CD14-positive monocyte (primary cell): ENCODE measurements around the gene DHX30. TPM values are rescaled to one million over a fixed set of nuclear protein-coding genes. Genes with fewer than 3 reads are reported as not detected.

ENCODE experiments used
- DNase-seq, 3 donors: peaks; one replicate each; pipeline ENCODE4 v3.0.0-alpha.2; 2011 to 2022
- H2AFZ ChIP-seq: 2 replicates; pipeline ENCODE4 v1.6.0; 2012; ENCODE audit warnings: mild to moderate bottlenecking, low read depth, low read length, inconsistent platforms; ENCODE audit not compliant: insufficient read depth, poor library complexity, severe bottlenecking
- H3K27ac ChIP-seq, 2 donors: 1 replicate in 1 of 2; 2 replicates in 1 of 2; pipeline ENCODE4 v1.5.1; 2012 to 2013; ENCODE audit warnings: low read length in 2 of 2, control low read depth in 1 of 2, inconsistent platforms in 1 of 2, low read depth in 1 of 2, mild to moderate bottlenecking in 1 of 2
- H3K27me3 ChIP-seq, 2 donors: one replicate each; pipeline versions ENCODE4 v1.6.0 to v1.6.1; 2011 to 2013; ENCODE audit warnings: low read length in 2 of 2; ENCODE audit not compliant: control insufficient read depth in 2 of 2, insufficient read depth in 2 of 2
- H3K36me3 ChIP-seq, 2 donors: replicated peaks in 1 of 2; 1 replicate in 1 of 2; 2 replicates in 1 of 2; pipeline versions ENCODE4 v1.5.1 to v1.6.1; 2012 to 2013; ENCODE audit warnings: low read length in 2 of 2, control low read depth in 1 of 2, inconsistent platforms in 1 of 2, mild to moderate bottlenecking in 1 of 2; ENCODE audit not compliant: insufficient read depth in 2 of 2, control insufficient read depth in 1 of 2
- H3K4me1 ChIP-seq, 2 donors: 1 replicate in 1 of 2; 2 replicates in 1 of 2; pipeline versions ENCODE4 v1.5.1 to v1.6.1; 2012 to 2013; ENCODE audit warnings: low read length in 2 of 2, control low read depth in 1 of 2, inconsistent platforms in 1 of 2, mild to moderate bottlenecking in 1 of 2, moderate library complexity in 1 of 2; ENCODE audit not compliant: insufficient read depth in 2 of 2, control insufficient read depth in 1 of 2
- H3K4me2 ChIP-seq: replicated peaks from 2 replicates; pipeline ENCODE3; 2012; ENCODE audit warnings: low read length, moderate library complexity, mild to moderate bottlenecking; ENCODE audit not compliant: poor library complexity, severe bottlenecking; ENCODE audit errors: extremely low read depth
- H3K4me3 ChIP-seq, 3 experiments: fragments of 200-600 bp in 1 of 3; sonication (generic) in 1 of 3; replicated peaks in 1 of 3; 1 replicate in 2 of 3; 2 replicates in 1 of 3; pipeline ENCODE4 v1.5.1; 2011 to 2013; ENCODE audit warnings: low read length in 3 of 3, mild to moderate bottlenecking in 3 of 3, control low read depth in 2 of 3, low read depth in 2 of 3, inconsistent platforms in 1 of 3, moderate library complexity in 1 of 3
- H3K79me2 ChIP-seq: 2 replicates; pipeline ENCODE4 v1.6.0; 2012; ENCODE audit warnings: mild to moderate bottlenecking, control low read depth, inconsistent platforms, low read length, moderate library complexity; ENCODE audit not compliant: insufficient read depth
- H3K9ac ChIP-seq: 2 replicates; pipeline ENCODE4 v1.6.0; 2017; ENCODE audit warnings: low read length, mild to moderate bottlenecking; ENCODE audit not compliant: insufficient read depth, poor library complexity, severe bottlenecking
- H3K9me3 ChIP-seq, 2 donors: replicated peaks in 1 of 2; 1 replicate in 1 of 2; 2 replicates in 1 of 2; pipeline versions ENCODE4 v1.5.1 to v1.6.1; 2012 to 2013; ENCODE audit warnings: low read length in 2 of 2, control low read depth in 1 of 2; ENCODE audit not compliant: control insufficient read depth in 1 of 2, insufficient read depth in 1 of 2
- H4K20me1 ChIP-seq: 2 replicates; pipeline ENCODE4 v1.6.0; 2012; ENCODE audit warnings: mild to moderate bottlenecking, low read length, control low read depth, moderate library complexity; ENCODE audit not compliant: insufficient read depth
- H3K27ac Mint-ChIP-seq, 7 donors: one replicate each; pipeline ENCODE4 v1.8.0; 2020; ENCODE audit warnings: mild to moderate bottlenecking in 7 of 7, mixed read lengths in 7 of 7, moderate library complexity in 6 of 7, inconsistent platforms in 2 of 7
- H3K27me3 Mint-ChIP-seq, 3 donors: one replicate each; pipeline ENCODE4 v1.8.0; 2021 to 2022; ENCODE audit warnings: low read depth in 3 of 3, mild to moderate bottlenecking in 3 of 3, mixed read lengths in 3 of 3, moderate library complexity in 3 of 3, inconsistent platforms in 1 of 3
- H3K36me3 Mint-ChIP-seq, 2 donors: one replicate each; pipeline ENCODE4 v1.8.0; 2020; ENCODE audit warnings: mixed read lengths in 2 of 2, inconsistent platforms in 1 of 2, mild to moderate bottlenecking in 1 of 2
- H3K4me1 Mint-ChIP-seq: one replicate; pipeline ENCODE4 v1.8.0; 2020; ENCODE audit warnings: mild to moderate bottlenecking, mixed read lengths
- H3K4me3 Mint-ChIP-seq, 2 donors: one replicate each; pipeline ENCODE4 v1.8.0; 2020; ENCODE audit warnings: mild to moderate bottlenecking in 2 of 2, mixed read lengths in 2 of 2, moderate library complexity in 1 of 2
- H3K9me3 Mint-ChIP-seq, 7 donors: one replicate each; pipeline ENCODE4 v1.8.0; 2020 to 2022; ENCODE audit warnings: mixed read lengths in 7 of 7, mild to moderate bottlenecking in 6 of 7, moderate library complexity in 6 of 7, inconsistent platforms in 2 of 7
- WGBS: methylation state at CpG from one replicate; pipeline ENCODE4 v1.1.5; 2013; ENCODE audit warnings: missing lambda C conversion rate; ENCODE audit not compliant: insufficient coverage; 5-methylcytosine and 5-hydroxymethylcytosine counted together
- intact Hi-C, 2 donors: fragments of 100-400 bp; cut with micrococcal nuclease; formaldehyde crosslinking; loops; one replicate each; pipeline versions ENCODE4 v1.15.0 to v1.15.1; 2023
- polyA plus RNA-seq, 3 donors: library from polyadenylated mRNA; depleted of rRNA in 1 of 3; unstranded in 2 of 3; stranded (reverse) in 1 of 3; fragments of 300-500 nt in 2 of 3; fragments of >200 nt in 1 of 3; fragmentation: Illumina TruSeq in 2 of 3; gene quantifications; 1 replicate in 2 of 3; 2 replicates in 1 of 3; pipeline ENCODE4 v1.2.3, GENCODE V29; 2012 to 2021
- TF ChIP-seq, protein P1 (sequence below): fragments of 200-600 bp; IDR thresholded peaks from one replicate; pipeline ENCODE4 v1.8.0; 2022; ENCODE audit warnings: antibody characterized with exemption, mild to moderate bottlenecking

DHX30 gene
- polyA plus RNA-seq, 3 donors = 19.4 to 43.9 (median 20.1) TPM

DNA sequence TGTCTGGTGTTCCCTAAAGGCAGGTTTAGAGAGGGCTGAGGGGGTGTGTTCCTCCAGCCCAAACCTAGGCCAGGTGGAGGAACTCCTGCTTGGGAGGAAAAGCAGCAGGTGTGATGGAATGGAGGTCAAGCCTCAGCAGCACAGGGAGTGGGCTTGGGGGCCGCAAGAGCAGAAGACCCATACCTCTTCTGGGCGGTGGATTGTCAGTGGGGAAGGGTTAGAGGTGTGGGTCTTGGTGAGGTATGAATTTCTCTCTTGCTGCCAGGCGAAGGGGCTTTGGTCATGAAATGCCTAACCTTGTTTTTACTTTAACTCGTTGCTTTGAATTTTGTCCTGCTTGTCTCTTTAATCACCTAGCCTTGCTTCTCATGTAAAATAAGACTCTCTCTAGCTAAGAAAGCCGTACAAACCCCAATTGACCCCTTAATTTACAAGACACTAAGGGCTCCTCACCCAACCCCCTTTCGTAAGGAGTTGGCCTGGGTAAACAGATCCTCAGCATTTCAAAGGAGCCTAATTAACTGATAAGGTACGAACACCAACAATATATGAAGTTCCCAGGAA is 38.9 kb downstream of the DHX30 start:
- peak overlapping the region in 4 of 7 donors; percentile 11 to 33 (median 26) for H3K27ac Mint-ChIP-seq
- H3K4me3 Mint-ChIP-seq = no peak overlapping the region
- no peak for DNase-seq
- no peaks in the 10 kb centered on the region for H3K27me3 ChIP-seq
- peaks cover 0 to 4% (median 0%) of the 10 kb centered on the region in 3 donors for H3K27me3 Mint-ChIP-seq
- H2AFZ ChIP-seq = no peak overlapping the region
- H3K4me1 ChIP-seq = no peaks in the 10 kb centered on the region
- TF ChIP-seq, protein P1, sequence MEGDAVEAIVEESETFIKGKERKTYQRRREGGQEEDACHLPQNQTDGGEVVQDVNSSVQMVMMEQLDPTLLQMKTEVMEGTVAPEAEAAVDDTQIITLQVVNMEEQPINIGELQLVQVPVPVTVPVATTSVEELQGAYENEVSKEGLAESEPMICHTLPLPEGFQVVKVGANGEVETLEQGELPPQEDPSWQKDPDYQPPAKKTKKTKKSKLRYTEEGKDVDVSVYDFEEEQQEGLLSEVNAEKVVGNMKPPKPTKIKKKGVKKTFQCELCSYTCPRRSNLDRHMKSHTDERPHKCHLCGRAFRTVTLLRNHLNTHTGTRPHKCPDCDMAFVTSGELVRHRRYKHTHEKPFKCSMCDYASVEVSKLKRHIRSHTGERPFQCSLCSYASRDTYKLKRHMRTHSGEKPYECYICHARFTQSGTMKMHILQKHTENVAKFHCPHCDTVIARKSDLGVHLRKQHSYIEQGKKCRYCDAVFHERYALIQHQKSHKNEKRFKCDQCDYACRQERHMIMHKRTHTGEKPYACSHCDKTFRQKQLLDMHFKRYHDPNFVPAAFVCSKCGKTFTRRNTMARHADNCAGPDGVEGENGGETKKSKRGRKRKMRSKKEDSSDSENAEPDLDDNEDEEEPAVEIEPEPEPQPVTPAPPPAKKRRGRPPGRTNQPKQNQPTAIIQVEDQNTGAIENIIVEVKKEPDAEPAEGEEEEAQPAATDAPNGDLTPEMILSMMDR = no peak
- H3K9me3 Mint-ChIP-seq = peaks cover 0 to 2% (median 0%) of the 10 kb centered on the region in 7 donors
- H3K4me2 ChIP-seq = no peak overlapping the region
- WGBS = 100% methylated on average over 3 of the region's 7 CpGs
- H3K36me3 ChIP-seq = peaks cover 79 to 95% of the 10 kb centered on the region in 2 donors
- no peak overlapping the region for H3K9ac ChIP-seq
- H3K79me2 ChIP-seq = no peaks in the 10 kb centered on the region
- H3K4me3 ChIP-seq = no peak overlapping the region
- intact Hi-C loops = no loop called here
- peaks cover 83 to 98% of the 10 kb centered on the region in 2 donors for H3K36me3 Mint-ChIP-seq
- peaks cover 4% of the 10 kb centered on the region for H4K20me1 ChIP-seq
- H3K9me3 ChIP-seq = no peaks in the 10 kb centered on the region
- no peaks in the 10 kb centered on the region for H3K4me1 Mint-ChIP-seq
- no peak overlapping the region for H3K27ac ChIP-seq

DNA sequence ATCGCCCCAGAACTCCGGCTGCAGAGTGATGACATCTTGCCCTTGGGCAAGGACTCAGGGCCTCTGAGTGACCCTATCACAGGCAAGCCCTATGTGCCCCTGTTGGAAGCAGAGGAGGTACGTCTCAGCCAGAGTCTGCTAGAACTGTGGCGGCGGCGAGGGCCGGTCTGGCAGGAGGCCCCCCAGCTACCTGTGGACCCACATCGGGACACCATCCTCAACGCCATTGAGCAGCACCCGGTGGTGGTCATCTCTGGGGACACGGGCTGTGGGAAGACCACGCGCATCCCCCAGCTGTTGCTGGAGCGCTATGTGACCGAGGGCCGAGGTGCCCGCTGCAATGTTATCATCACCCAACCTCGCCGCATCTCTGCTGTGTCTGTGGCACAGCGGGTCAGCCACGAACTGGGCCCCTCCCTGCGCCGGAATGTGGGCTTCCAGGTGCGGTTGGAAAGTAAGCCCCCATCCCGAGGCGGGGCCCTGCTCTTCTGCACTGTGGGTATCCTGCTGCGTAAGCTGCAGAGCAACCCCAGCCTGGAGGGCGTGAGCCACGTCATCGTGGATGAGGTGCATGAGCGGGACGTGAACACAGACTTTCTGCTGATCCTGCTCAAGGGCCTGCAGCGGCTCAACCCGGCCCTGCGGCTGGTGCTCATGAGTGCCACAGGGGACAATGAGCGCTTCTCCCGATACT is 43.4 kb downstream of the DHX30 start:
- 97% methylated on average over 37 of the region's 37 CpGs for WGBS
- Mint-ChIP-seq H3K4me1 (peaks cover 3% of the 10 kb centered on the region), H3K27me3 (peaks cover 0 to 3% (median 0%) of the 10 kb centered on the region in 3 donors), H3K9me3 (no peaks in the 10 kb centered on the region), H3K4me3 (no peak overlapping the region), H3K36me3 (peaks cover 90 to 100% of the 10 kb centered on the region in 2 donors), H3K27ac (peak overlapping the region in 1 of 7 donors; percentile 52)
- intact Hi-C loops = no loop called here
- H3K4me2 ChIP-seq = no peak overlapping the region
- H4K20me1 ChIP-seq = peaks cover 4% of the 10 kb centered on the region
- DNase-seq = no peak
- H2AFZ ChIP-seq = no peak overlapping the region
- no peak overlapping the region for H3K27ac ChIP-seq
- no peak overlapping the region for H3K4me3 ChIP-seq
- no peaks in the 10 kb centered on the region for H3K79me2 ChIP-seq
- peaks cover 88 to 100% of the 10 kb centered on the region in 2 donors for H3K36me3 ChIP-seq
- no peak overlapping the region for H3K9ac ChIP-seq
- no peaks in the 10 kb centered on the region for H3K9me3 ChIP-seq
- no peaks in the 10 kb centered on the region for H3K4me1 ChIP-seq
- TF ChIP-seq, protein P1 = no peak
- H3K27me3 ChIP-seq = no peaks in the 10 kb centered on the region
